Measurements from ENCODE around the gene ELL. TPM values are rescaled to one million over a fixed set of nuclear protein-coding genes. Genes with fewer than 3 reads are reported as not detected.

Gene ELL
- polyA plus RNA-seq, 1 of the 3 experiments (the other 2 are of a cell fraction), result 7.4 TPM

GRCh38 chr19:18417250-18418028 lies 104.4 kb downstream of the ELL start (continued):
- TF ChIP-seq ZBTB33 (IDR thresholded peaks at IDR 0.05; ENCODE audit: borderline replicate concordance, low read depth), result no peak
- TF ChIP-seq MEF2A (IDR thresholded peaks at IDR 0.05; ENCODE audit: borderline replicate concordance, low read depth), result no peak
- no peak for TF ChIP-seq REST (IDR thresholded peaks at IDR 0.05; ENCODE audit: low read depth, low read length)
- TF ChIP-seq SIN3A (IDR thresholded peaks at IDR 0.05; ENCODE audit: borderline replicate concordance, low read depth, low read length), result 0 out of 2 replicates have a peak, but pooled peaks have one; percentile 10
- TF ChIP-seq USF1 (IDR thresholded peaks at IDR 0.05; ENCODE audit: borderline replicate concordance, low read depth), result no peak
- no peak for TF ChIP-seq JUND (IDR thresholded peaks at IDR 0.05)
- TF ChIP-seq NRF1 (IDR thresholded peaks at IDR 0.05; ENCODE audit: low read depth, low read length), result no peak
- TF ChIP-seq MAX (IDR thresholded peaks at IDR 0.05; ENCODE audit: low read depth), result 0 out of 2 replicates have a peak, but pooled peaks have one; percentile 15
- TF ChIP-seq FOXJ3 (CRISPR knock-in tag; IDR thresholded peaks at IDR 0.05), result no peak
- TF ChIP-seq USF2 (IDR thresholded peaks at IDR 0.05; ENCODE audit: borderline replicate concordance, low read depth, low read length), result no peak
- TF ChIP-seq IRF3 (IDR thresholded peaks at IDR 0.05; ENCODE audit: low read depth, low read length), result no peak
- no peak for TF ChIP-seq EZH2phosphoT487 (IDR thresholded peaks at IDR 0.05; ENCODE audit: borderline replicate concordance, low read depth)
- no peak for TF ChIP-seq GATA2 (CRISPR knock-in tag; IDR thresholded peaks at IDR 0.05)
- no peak for TF ChIP-seq ELF1 (IDR thresholded peaks at IDR 0.05)
- peak; percentile 35; the same call in 1 of the 2 replicates for TF ChIP-seq POLR2AphosphoS5 (IDR thresholded peaks at IDR 0.05; ENCODE audit: low read depth, low read length)
- no peak for TF ChIP-seq FOSL2 (IDR thresholded peaks at IDR 0.05; ENCODE audit: borderline replicate concordance, low read depth)
- TF ChIP-seq RXRA (IDR thresholded peaks at IDR 0.05; ENCODE audit: borderline replicate concordance, low read depth), result no peak
- no peak; the same call in 1 of the 2 replicates for TF ChIP-seq MXI1 (IDR thresholded peaks at IDR 0.05; ENCODE audit: low read depth, low read length)
- peak; percentile 32 for TF ChIP-seq CHD2 (IDR thresholded peaks at IDR 0.05; ENCODE audit: low read length, partially characterized antibody)
- no peak for TF ChIP-seq YY1 (IDR thresholded peaks at IDR 0.05; ENCODE audit: low read depth)
